Nephron progenitor cell (in vitro differentiated cells): ENCODE measurements around the gene APBB1.

ENCODE experiments used
- DNase-seq: peaks from one replicate; pipeline ENCODE4 v3.0.0; 2021
- H3K27ac Mint-ChIP-seq: 2 replicates; pipeline ENCODE4 v1.8.0; 2021; ENCODE audit warnings: mild to moderate bottlenecking, moderate library complexity, mixed read lengths
- H3K27me3 Mint-ChIP-seq: 2 replicates; pipeline ENCODE4 v1.8.0; 2021; ENCODE audit warnings: mild to moderate bottlenecking, low read depth, mixed read lengths; ENCODE audit not compliant: poor library complexity
- H3K36me3 Mint-ChIP-seq: 2 replicates; pipeline ENCODE4 v1.8.0; 2021; ENCODE audit warnings: low read depth, mixed read lengths
- H3K4me1 Mint-ChIP-seq: 2 replicates; pipeline ENCODE4 v1.8.0; 2021; ENCODE audit warnings: mixed read lengths
- H3K4me3 Mint-ChIP-seq: 2 replicates; pipeline ENCODE4 v1.8.0; 2021; ENCODE audit warnings: mild to moderate bottlenecking, moderate library complexity, mixed read lengths
- H3K9me3 Mint-ChIP-seq: 2 replicates; pipeline ENCODE4 v1.8.0; 2021; ENCODE audit warnings: mild to moderate bottlenecking, moderate library complexity, mixed read lengths
- CTCF ChIP-seq: fragments of 200-600 bp; sonication (generic); IDR thresholded peaks from 2 replicates; pipeline ENCODE4 v1.5.0; 2021; ENCODE audit warnings: antibody characterized with exemption

APBB1 gene

GRCh38 chr11:6419009-6419631 is at the start of gene APBB1:
Gene APBB1 (minus strand): TSS chr11:6419094. CDS start chr11:6411347, 7,747 bp downstream.
- peaks cover 39% of the 10 kb centered on the region for H3K27me3 Mint-ChIP-seq
- no peak for TF ChIP-seq CTCF
- no peaks in the 10 kb centered on the region for H3K36me3 Mint-ChIP-seq
- no peak within 1 kb of the TSS for H3K27ac Mint-ChIP-seq
- DNase-seq: peak; percentile 79
- H3K9me3 Mint-ChIP-seq: no peaks in the 10 kb centered on the region
- H3K4me1 Mint-ChIP-seq: peaks cover 10% of the 10 kb centered on the region
- peak within 1 kb of the TSS; percentile 84 for H3K4me3 Mint-ChIP-seq

DNA sequence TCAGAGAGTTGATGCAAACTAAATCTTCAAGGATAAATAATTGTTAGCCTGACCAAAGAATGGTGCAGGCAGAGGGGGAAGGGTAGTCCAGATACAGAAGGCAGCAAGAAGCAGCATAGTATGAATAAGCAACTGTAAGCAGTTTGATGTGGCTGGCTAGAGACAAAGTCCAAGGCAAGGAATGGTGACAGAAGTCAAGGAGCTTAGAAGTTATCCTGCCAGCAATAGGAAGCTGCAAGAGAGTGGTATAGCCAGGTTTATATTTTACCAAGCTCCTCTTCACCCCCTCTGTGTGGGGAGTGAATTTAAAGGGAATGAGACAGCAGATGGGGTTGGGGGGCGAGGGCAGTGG is 40.2 kb upstream of the APBB1 start:
- Mint-ChIP-seq H3K27ac (no peak overlapping the region), H3K27me3 (no peaks in the 10 kb centered on the region), H3K4me3 (no peak overlapping the region), H3K4me1 (peaks cover 18% of the 10 kb centered on the region), H3K9me3 (no peaks in the 10 kb centered on the region), H3K36me3 (peaks cover 15% of the 10 kb centered on the region)
- no peak for TF ChIP-seq CTCF
- DNase-seq: no peak

- Mint-ChIP-seq H3K27me3 (no peaks in the 10 kb centered on the region), H3K4me1 (peaks cover 22% of the 10 kb centered on the region), H3K9me3 (no peaks in the 10 kb centered on the region), H3K27ac (no peak overlapping the region), H3K36me3 (peaks cover 9% of the 10 kb centered on the region), H3K4me3 (no peak overlapping the region)
- TF ChIP-seq CTCF: no peak
- no peak for DNase-seq
Observed at GRCh38 chr11:6458352-6459098, 39.6 kb upstream of the APBB1 start.

DNA sequence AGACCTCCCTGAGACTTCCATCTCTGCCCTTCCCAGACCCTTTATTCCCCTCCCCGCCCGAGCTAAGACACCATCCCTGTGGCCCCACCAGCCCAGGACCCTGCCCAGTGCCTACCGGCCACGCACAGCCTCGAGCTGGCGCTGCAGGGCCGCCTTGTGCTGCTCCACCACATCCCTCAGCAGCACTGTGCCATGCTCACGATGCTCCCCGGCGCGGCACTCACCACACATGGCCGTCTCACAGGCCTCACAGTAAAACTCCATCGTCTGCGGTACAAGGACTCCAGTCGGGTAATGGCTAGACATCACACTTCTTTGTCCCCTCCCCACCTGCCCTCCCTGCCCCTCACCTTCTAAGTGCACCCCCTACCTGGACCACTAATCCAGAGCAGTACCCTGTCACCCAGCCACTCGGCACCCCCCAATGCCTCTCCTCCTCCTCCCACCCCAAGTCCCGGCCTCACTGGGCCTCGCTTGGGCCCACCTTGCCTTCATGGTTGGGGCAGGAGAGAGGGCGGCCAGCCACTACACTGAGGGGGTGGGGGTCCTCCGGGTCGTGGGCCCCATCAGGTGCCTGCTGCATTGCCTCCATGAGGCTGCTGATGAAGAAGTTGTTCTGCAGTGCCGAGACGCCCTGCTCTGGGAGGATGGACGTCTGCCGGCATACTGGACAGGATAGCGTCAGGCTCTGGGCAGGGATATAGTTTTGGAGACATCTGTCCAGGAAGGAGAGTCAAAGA is 38.9 kb upstream of the APBB1 start:
- H3K27ac Mint-ChIP-seq: no peak overlapping the region
- no peaks in the 10 kb centered on the region for H3K9me3 Mint-ChIP-seq
- H3K27me3 Mint-ChIP-seq: no peaks in the 10 kb centered on the region
- no peak for TF ChIP-seq CTCF
- no peak overlapping the region for H3K4me3 Mint-ChIP-seq
- DNase-seq: no peak
- peaks cover 6% of the 10 kb centered on the region for H3K36me3 Mint-ChIP-seq
- H3K4me1 Mint-ChIP-seq: peaks cover 22% of the 10 kb centered on the region

DNA sequence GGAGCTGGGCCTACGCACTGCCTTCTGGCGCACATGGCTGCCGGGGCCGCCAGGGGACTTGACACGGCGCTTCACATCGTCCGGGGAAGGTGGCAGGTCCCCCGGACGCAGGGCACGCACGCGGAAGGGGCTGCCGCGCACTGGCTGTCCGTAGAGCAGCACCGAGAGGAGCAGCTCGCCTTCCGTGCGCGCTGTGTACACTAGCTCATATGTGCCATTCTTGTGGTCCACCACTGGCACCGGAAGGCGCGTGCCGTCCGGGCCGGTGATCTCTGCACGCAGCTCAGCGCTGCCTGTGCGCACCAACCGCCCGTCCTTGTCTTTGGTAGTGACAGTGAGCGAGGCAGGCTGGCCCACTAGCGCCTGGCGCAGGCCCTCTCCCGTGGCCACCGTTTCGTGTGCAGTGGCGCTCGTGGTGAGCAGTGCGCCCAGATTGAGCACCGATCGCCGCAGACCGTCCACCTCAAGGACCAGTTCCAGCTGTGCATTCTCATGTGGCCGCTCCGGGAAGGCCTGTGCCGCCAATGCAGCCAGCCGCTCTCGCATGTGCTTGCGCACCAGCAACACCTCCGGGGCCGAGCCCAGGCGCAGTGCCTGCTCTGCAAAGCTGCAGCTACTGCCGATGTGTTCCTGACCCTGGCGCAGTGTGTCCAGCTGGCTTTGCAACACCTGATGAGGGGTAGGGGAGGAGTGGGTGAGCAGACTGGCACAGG is 37.6 kb upstream of the APBB1 start:
- no peak for DNase-seq
- TF ChIP-seq CTCF: no peak
- Mint-ChIP-seq H3K9me3 (no peaks in the 10 kb centered on the region), H3K27ac (no peak overlapping the region), H3K4me3 (no peak overlapping the region), H3K4me1 (peaks cover 22% of the 10 kb centered on the region), H3K36me3 (peaks cover 6% of the 10 kb centered on the region), H3K27me3 (no peaks in the 10 kb centered on the region)
